ENCODE results near the gene IPO9. TPM values are rescaled to one million over a fixed set of nuclear protein-coding genes. Genes with fewer than 3 reads are reported as not detected.

Gene IPO9
- 67.3 and 76.2 TPM in 2 replicates for total RNA-seq (2021)
- Bru-seq, nascent RNA: percentile 91 among the genes with signal in this experiment
- BruChase-seq, experiment 1, labeled RNA remaining after a 2-hour chase: percentile 89 among the genes with signal in this experiment
- percentile 86 among the genes with signal in this experiment for BruChase-seq, experiment 2, labeled RNA remaining after a 6-hour chase
- long read RNA-seq, full-length matches to known transcripts: 80 of 106 reads
- long read RNA-seq, partial matches to known transcripts: 12 of 106 reads
- long read RNA-seq, other reads (novel, unspliced or antisense): 14 of 106 reads

- H3F3A ChIP-seq (ENCODE audit: insufficient read depth, low read depth): peaks cover 2% of the 10 kb centered on the region; the same call in 1 of the 2 replicates
- CTCF ChIA-PET: interaction anchor here (0.5 to 1.2 kb wide), 3 partner anchors 49 to 176 kb away, joined by 3 to 6 read pairs (median 5); no protein-coding TSS in a partner anchor
- intact Hi-C loops (cut with micrococcal nuclease; ENCODE audit: unreplicated experiment): no loop called here
Observed at GRCh38 chr1:201828820-201829774, at the start of gene IPO9. Gene IPO9 (plus strand): TSS chr1:201829157. CDS start chr1:201829210, 53 bp downstream.

GRCh38 chr1:201779351-201779880, 49.5 kb upstream of the IPO9 start:
- H3K79me2 ChIP-seq (ENCODE audit: low read depth): no peaks in the 10 kb centered on the region
- no peak overlapping the region for H2AFZ ChIP-seq
- H3K9me2 ChIP-seq (ENCODE audit: insufficient read depth): no peaks in the 10 kb centered on the region
- 0 out of 2 replicates have a peak, but pooled peaks cover 5% of the 10 kb centered on the region for H3K36me3 ChIP-seq (ENCODE audit: low read depth)
- no peak overlapping the region for H3K27ac ChIP-seq
- H3K4me2 ChIP-seq: no peak overlapping the region
- H3K9me3 ChIP-seq (ENCODE audit: insufficient read depth, low read depth): no peaks in the 10 kb centered on the region
- H4K20me1 ChIP-seq (ENCODE audit: insufficient read depth): no peaks in the 10 kb centered on the region
- intact Hi-C loops (cut with micrococcal nuclease; ENCODE audit: unreplicated experiment): no loop called here
- BruUV-seq (replicated peaks): no TSS peak
- no peaks in the 10 kb centered on the region for H3K4me1 ChIP-seq (replicated peaks; ENCODE audit: insufficient read depth)
- 0 out of 2 replicates have a peak, but pooled peaks cover 7% of the 10 kb centered on the region for H3F3A ChIP-seq (ENCODE audit: insufficient read depth, low read depth)
- CTCF ChIA-PET: no interaction called here
- H3K27me3 ChIP-seq (ENCODE audit: insufficient read depth, low read depth): no peaks in the 10 kb centered on the region
- POLR2A ChIA-PET (ENCODE audit: unreplicated experiment): no interaction called here
- no peak for DNase-seq
- H3K4me3 ChIP-seq: no peak overlapping the region
- TF ChIP-seq EZH2 (IDR thresholded peaks at IDR 0.05; ENCODE audit: low read depth) (no peak), CTCF (conservative IDR thresholded peaks at IDR 0.05) (no peak)

More at GRCh38 chr1:201828820-201829774, at the start of gene IPO9:
- Histone ChIP-seq H3K4me1 (replicated peaks; ENCODE audit: insufficient read depth) (peaks cover 24% of the 10 kb centered on the region), H2AFZ (peak within 1 kb of the TSS; percentile 99), H3K9me3 (ENCODE audit: insufficient read depth, low read depth) (no peaks in the 10 kb centered on the region), H3K27me3 (ENCODE audit: insufficient read depth, low read depth) (no peaks in the 10 kb centered on the region), H3K4me3 (peak within 1 kb of the TSS; percentile 95), H3K36me3 (ENCODE audit: low read depth) (no peaks in the 10 kb centered on the region), H4K20me1 (ENCODE audit: insufficient read depth) (peaks cover 36% of the 10 kb centered on the region; the same call in 1 of the 2 replicates), H3K79me2 (ENCODE audit: low read depth) (peaks cover 50% of the 10 kb centered on the region), H3K9me2 (ENCODE audit: insufficient read depth) (no peaks in the 10 kb centered on the region), H3K27ac (peak within 1 kb of the TSS; percentile 70), H3K4me2 (peak within 1 kb of the TSS; percentile 88)
- POLR2A ChIA-PET (ENCODE audit: unreplicated experiment): interaction anchor here (0.6 kb wide), 2 partner anchors 72 to 126 kb away, joined by 4 to 5 read pairs; no protein-coding TSS in a partner anchor
- peak; percentile 79 to 93 for DNase-seq
- no peak for TF ChIP-seq EZH2 (IDR thresholded peaks at IDR 0.05; ENCODE audit: low read depth)
- TF ChIP-seq CTCF (conservative IDR thresholded peaks at IDR 0.05): peak; percentile 90
- BruUV-seq (replicated peaks): TSS peak; percentile 74

- ChIA-PET CTCF (interaction anchor here (0.7 kb wide), 1 partner anchor 77 kb away, joined by 3 read pairs; no protein-coding TSS in a partner anchor), POLR2A (ENCODE audit: unreplicated experiment) (no interaction called here)
- Histone ChIP-seq H3K36me3 (ENCODE audit: low read depth) (0 out of 2 replicates have a peak, but pooled peaks cover 5% of the 10 kb centered on the region), H3K4me2 (no peak overlapping the region), H3K9me3 (ENCODE audit: insufficient read depth, low read depth) (no peaks in the 10 kb centered on the region), H3K4me3 (no peak overlapping the region), H2AFZ (no peak overlapping the region), H3K27ac (no peak overlapping the region), H3K9me2 (ENCODE audit: insufficient read depth) (no peaks in the 10 kb centered on the region), H3K79me2 (ENCODE audit: low read depth) (no peaks in the 10 kb centered on the region), H3F3A (ENCODE audit: insufficient read depth, low read depth) (0 out of 2 replicates have a peak, but pooled peaks cover 7% of the 10 kb centered on the region), H3K27me3 (ENCODE audit: insufficient read depth, low read depth) (no peaks in the 10 kb centered on the region), H4K20me1 (ENCODE audit: insufficient read depth) (no peaks in the 10 kb centered on the region), H3K4me1 (replicated peaks; ENCODE audit: insufficient read depth) (no peaks in the 10 kb centered on the region)
- BruUV-seq (replicated peaks): no TSS peak
- intact Hi-C loops (cut with micrococcal nuclease; ENCODE audit: unreplicated experiment): no loop called here
- DNase-seq: no peak
- TF ChIP-seq CTCF (conservative IDR thresholded peaks at IDR 0.05) (no peak), EZH2 (IDR thresholded peaks at IDR 0.05; ENCODE audit: low read depth) (no peak)
Observed at GRCh38 chr1:201780952-201781351, 48.0 kb upstream of the IPO9 start.
